GM12873 (cell line): ENCODE measurements around the gene AFF1.

Experiments
- CTCF ChIP-seq: IDR thresholded peaks from 2 replicates; pipeline ENCODE4 v1.5.1; 2012; ENCODE audit warnings: low read depth, mild to moderate bottlenecking, moderate library complexity, low read length, control low read depth; ENCODE audit not compliant: insufficient read depth; ENCODE audit errors: missing control alignments

AFF1 gene

GRCh38 chr4:87074121-87074488 is 139.3 kb downstream of the AFF1 start:
- TF ChIP-seq CTCF, result no peak

GRCh38 chr4:87075876-87076275 is 141.1 kb downstream of the AFF1 start:
- TF ChIP-seq CTCF, result no peak

GRCh38 chr4:87076690-87077358 is 142.0 kb downstream of the AFF1 start:
- TF ChIP-seq CTCF, result no peak

- no peak for TF ChIP-seq CTCF
These were observed 143.2 kb downstream of the AFF1 start for GRCh38 chr4:87077914-87078585.

- no peak for TF ChIP-seq CTCF
These were observed 144.2 kb downstream of the AFF1 start for GRCh38 chr4:87078987-87079486.

- TF ChIP-seq CTCF, result no peak
These were observed 145.2 kb downstream of the AFF1 start for GRCh38 chr4:87079967-87080366.

GRCh38 chr4:87080462-87080861 is 145.7 kb downstream of the AFF1 start:
- TF ChIP-seq CTCF, result no peak
